ENCODE measurements around the gene SLC2A4RG. TPM values are rescaled to one million over a fixed set of nuclear protein-coding genes. Genes with fewer than 3 reads are reported as not detected.

SLC2A4RG gene
- total and polyA plus RNA-seq, 3 donors from 2014 or later, result 64.4 to 141 (median 123) TPM

DNA sequence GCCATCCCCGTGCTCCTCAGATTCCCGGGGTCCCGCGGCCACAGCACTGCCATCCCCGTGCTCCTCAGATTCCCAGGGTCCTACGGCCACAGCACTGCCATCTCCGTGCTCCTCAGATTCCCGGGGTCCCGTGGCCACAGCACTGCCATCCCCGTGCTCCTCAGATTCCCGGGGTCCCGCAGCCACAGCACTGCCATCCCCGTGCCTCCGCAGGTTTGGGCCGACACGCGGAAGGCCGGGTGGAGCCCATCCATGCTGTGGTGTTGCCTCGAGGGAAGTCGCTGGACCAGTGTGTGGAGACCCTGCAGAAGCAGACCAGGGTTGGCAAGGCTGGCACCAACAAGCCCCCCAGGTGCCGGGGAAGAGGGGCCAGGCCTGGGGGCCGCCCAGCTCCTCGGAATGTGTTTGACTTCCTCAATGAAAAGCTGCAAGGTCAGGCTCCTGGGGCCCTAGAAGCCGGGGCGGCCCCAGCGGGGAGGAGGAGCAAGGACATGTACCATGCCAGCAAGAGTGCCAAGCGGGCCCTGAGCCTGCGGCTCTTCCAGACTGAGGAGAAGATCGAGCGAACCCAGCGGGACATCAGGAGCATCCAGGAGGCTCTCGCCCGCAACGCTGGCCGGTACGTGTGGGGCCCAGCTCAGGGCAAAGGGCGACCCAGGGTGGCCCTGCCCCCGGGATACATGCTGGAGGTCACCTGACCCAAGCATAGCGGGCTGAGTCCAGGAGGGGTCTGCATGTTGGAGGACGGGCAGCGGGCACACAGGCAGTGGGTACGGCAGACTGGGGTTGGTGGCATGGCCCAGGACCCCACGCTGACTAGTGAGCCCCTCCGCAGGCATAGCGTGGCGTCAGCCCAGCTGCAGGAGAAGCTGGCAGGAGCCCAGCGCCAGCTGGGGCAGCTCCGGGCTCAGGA is 4.4 kb upstream of the SLC2A4RG start:
- H3K4me3 ChIP-seq, result no peak overlapping the region
- no peaks in the 10 kb centered on the region for H3K27me3 ChIP-seq
- WGBS, 2 donors, result 90 to 93% methylated on average over 16 to 46 of the region's 48 CpGs
- peaks cover 10% of the 10 kb centered on the region for H3K4me1 ChIP-seq
- no peak for TF ChIP-seq POLR2A (IDR thresholded peaks at IDR 0.05)
- TF ChIP-seq, protein P1, sequence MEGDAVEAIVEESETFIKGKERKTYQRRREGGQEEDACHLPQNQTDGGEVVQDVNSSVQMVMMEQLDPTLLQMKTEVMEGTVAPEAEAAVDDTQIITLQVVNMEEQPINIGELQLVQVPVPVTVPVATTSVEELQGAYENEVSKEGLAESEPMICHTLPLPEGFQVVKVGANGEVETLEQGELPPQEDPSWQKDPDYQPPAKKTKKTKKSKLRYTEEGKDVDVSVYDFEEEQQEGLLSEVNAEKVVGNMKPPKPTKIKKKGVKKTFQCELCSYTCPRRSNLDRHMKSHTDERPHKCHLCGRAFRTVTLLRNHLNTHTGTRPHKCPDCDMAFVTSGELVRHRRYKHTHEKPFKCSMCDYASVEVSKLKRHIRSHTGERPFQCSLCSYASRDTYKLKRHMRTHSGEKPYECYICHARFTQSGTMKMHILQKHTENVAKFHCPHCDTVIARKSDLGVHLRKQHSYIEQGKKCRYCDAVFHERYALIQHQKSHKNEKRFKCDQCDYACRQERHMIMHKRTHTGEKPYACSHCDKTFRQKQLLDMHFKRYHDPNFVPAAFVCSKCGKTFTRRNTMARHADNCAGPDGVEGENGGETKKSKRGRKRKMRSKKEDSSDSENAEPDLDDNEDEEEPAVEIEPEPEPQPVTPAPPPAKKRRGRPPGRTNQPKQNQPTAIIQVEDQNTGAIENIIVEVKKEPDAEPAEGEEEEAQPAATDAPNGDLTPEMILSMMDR (IDR thresholded peaks at IDR 0.05), result no peak
- H3K36me3 ChIP-seq (ENCODE audit: low read depth, missing control alignments), result no peaks in the 10 kb centered on the region
- no peaks in the 10 kb centered on the region for H3K9me3 ChIP-seq
- DNase-seq, result no peak
- intact Hi-C loops (cut with DNase I; ENCODE audit: low total_unique reads), result no loop called here
- no peak overlapping the region for H3K27ac ChIP-seq

DNA sequence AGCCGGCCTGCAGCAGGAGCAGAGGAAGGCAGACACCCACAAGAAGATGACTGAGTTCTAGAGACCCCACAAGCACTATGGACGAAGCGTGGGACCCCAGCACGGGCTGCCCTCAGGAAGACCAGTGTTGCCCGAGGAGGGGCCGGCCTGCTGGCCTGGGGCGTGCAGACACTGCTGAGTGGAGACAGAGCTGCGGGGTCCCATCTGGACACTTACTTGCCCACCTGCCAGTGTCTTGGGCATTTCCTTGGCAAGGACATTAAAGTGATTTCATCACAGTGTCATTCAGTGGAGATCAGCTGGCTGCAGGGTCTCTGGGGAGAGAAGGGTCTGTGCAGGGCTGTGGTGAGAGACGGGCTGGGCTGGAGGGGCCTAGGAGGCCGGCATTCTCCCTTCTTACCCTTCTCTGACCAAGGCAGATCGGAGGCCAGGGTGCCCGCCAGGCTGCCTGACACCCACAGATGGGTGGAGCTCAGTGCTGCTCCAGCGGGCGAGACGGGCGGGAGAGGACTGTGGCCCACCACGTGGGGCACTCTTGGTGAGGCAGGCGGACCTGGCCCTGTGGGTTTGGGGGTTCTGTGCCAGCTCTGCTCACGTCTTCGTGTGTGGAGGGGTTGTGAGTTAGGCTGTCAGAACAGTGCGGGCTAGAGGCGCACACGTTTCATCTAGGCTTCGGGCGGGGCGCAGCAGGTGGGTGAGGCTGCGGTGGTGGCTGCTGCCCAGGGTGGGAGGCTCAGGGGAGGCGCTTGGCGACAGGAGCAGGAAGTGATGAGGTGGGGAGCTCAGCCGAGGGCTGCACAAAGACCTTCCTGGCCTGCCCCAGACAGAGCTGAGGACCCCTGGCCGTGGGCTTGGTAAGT is 3.5 kb upstream of the SLC2A4RG start, which contains the start of gene LIME1:
Gene LIME1 (plus strand): TSS at position 806 of the 860 bp plus-strand sequence. CDS start 886 bp downstream, outside the sequence.
- no peak within 1 kb of the TSS for H3K27ac ChIP-seq

DNA sequence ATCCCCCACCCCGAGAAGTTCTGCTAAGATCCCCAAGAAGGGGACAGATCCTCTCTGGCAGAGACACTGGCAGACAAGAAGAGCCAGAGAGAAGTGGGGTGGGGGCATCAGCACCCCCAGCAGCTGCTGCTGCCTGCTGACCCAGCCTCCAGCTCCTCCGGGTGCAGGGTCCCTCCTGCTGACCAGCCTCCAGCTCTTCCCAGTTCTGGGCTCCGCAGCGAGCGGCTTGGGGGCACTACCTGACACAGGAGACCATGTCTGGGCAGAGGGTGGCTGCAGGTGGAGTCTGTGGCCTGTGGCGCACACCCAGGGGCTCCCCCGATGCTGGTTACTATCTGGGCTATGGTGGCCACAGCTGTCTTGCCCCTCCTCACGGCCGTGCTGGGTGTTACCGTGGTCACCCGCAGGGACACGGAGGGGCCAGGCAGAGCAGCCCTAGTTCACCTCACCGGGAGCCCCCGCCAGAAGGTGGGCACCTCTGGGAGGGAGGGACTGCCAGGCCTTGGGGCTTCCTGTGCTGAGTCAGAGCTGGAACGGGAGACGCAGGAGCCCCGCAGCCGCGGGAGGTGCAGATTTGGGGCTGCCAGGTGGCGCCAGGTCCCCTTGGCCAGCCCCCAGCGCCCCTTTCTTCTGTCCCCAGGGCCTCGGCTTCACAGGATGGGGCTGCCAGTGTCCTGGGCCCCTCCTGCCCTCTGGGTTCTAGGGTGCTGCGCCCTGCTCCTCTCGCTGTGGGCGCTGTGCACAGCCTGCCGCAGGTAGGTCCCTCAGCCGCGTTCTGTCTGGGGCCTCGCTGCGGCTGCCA is 2.5 kb upstream of the SLC2A4RG start:
- Histone ChIP-seq H3K4me3 (no peak overlapping the region), H3K4me1 (peaks cover 21% of the 10 kb centered on the region), H3K27me3 (no peaks in the 10 kb centered on the region), H3K9me3 (no peaks in the 10 kb centered on the region), H3K27ac (no peak overlapping the region), H3K36me3 (ENCODE audit: low read depth, missing control alignments) (no peaks in the 10 kb centered on the region)
- no peak for TF ChIP-seq POLR2A (IDR thresholded peaks at IDR 0.05)
- TF ChIP-seq, protein P1 (IDR thresholded peaks at IDR 0.05), result no peak
- DNase-seq, result no peak
- intact Hi-C loops (cut with DNase I; ENCODE audit: low total_unique reads), result no loop called here
- 50 to 69% methylated on average over 4 to 30 of the region's 30 CpGs for WGBS, 2 donors

More for the DNA sequence above, 3.5 kb upstream of the SLC2A4RG start, which contains the start of gene LIME1:
- H3K4me3 ChIP-seq, result no peak within 1 kb of the TSS
- no peak for DNase-seq
- no peaks in the 10 kb centered on the region for H3K27me3 ChIP-seq
- intact Hi-C loops (cut with DNase I; ENCODE audit: low total_unique reads), result no loop called here
- no peaks in the 10 kb centered on the region for H3K9me3 ChIP-seq
- peaks cover 12% of the 10 kb centered on the region for H3K4me1 ChIP-seq
- WGBS, 2 donors, result 85 to 87% methylated on average over 22 to 31 of the region's 31 CpGs
- no peaks in the 10 kb centered on the region for H3K36me3 ChIP-seq (ENCODE audit: low read depth, missing control alignments)
- TF ChIP-seq POLR2A (IDR thresholded peaks at IDR 0.05), result no peak
- TF ChIP-seq, protein P1 (IDR thresholded peaks at IDR 0.05), result no peak

DNA sequence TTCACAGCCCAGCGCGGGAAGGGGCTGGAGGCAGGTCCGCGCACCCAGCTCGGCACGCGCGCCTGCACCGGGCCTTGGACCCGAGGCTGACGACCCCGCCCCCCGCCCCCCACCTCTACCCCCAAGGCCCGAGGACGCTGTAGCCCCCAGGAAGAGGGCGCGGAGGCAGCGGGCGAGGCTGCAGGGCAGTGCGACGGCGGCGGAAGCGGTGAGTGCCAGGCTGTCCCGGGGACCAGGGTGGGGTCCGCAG is 2.0 kb upstream of the SLC2A4RG start:
- H3K27me3 ChIP-seq, result no peaks in the 10 kb centered on the region
- intact Hi-C loops (cut with DNase I; ENCODE audit: low total_unique reads), result no loop called here
- no peak overlapping the region for H3K27ac ChIP-seq
- no peak overlapping the region for H3K4me3 ChIP-seq
- TF ChIP-seq, protein P1 (IDR thresholded peaks at IDR 0.05), result no peak
- no peak for TF ChIP-seq POLR2A (IDR thresholded peaks at IDR 0.05)
- no peaks in the 10 kb centered on the region for H3K36me3 ChIP-seq (ENCODE audit: low read depth, missing control alignments)
- peaks cover 26% of the 10 kb centered on the region for H3K4me1 ChIP-seq
- 49 to 70% methylated on average over 6 to 26 of the region's 26 CpGs for WGBS, 2 donors
- DNase-seq, result no peak
- no peaks in the 10 kb centered on the region for H3K9me3 ChIP-seq
